Kidney glomerular epithelial cell (primary cell): ENCODE data around the gene PRICKLE3.
A peak's percentile ranks its signal among the peaks of the same experiment; 100 is the strongest.

Source experiments
- DNase-seq: peaks from one replicate; lab custom pipeline; 2025; lab: John Stamatoyannopoulos, UW

Gene PRICKLE3, protein sequence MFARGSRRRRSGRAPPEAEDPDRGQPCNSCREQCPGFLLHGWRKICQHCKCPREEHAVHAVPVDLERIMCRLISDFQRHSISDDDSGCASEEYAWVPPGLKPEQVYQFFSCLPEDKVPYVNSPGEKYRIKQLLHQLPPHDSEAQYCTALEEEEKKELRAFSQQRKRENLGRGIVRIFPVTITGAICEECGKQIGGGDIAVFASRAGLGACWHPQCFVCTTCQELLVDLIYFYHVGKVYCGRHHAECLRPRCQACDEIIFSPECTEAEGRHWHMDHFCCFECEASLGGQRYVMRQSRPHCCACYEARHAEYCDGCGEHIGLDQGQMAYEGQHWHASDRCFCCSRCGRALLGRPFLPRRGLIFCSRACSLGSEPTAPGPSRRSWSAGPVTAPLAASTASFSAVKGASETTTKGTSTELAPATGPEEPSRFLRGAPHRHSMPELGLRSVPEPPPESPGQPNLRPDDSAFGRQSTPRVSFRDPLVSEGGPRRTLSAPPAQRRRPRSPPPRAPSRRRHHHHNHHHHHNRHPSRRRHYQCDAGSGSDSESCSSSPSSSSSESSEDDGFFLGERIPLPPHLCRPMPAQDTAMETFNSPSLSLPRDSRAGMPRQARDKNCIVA

DNA sequence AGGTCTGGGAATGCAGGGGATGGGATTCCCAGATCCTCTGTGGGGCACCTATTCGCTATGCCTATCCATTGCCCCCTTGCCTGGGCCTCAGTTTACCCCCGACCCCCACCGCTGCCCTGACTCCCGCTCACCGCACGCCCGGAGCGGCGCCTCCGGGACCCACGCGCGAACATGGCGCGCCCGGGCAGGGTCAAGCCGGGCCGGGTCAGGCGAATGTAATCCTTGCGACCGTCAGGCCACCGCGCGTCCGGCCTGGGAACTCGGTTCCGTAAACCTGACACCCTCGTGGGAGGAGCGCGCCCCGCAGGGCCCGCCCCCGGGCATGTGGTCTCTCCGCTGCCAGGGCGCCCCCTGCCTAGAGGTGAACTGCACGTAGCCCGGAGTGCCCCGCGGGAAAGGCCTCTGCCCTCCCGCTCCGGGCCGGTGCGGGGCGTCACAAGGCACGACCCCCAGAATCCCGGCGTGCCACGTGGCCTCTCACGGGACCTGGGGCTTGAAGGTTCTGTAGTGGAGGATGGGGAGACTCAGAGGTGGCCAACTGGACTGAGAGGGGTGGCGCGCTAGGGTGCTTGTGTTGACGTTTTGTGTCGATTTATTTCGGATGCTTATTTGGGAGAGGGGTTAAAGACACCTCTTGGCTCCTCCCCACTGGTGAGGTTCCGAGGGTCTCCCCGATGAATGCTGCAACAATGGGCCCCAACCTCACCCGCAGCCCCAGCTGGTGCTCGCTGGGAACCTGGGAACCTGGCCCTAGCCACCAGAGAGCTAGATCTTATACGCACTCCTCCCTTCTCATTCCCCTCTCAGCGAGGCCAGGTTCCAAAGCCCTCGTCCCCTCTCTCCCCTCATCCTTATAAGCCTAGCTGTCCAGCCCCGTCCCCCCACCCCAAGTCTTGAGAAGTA lies at the start of gene PRICKLE3:
Gene PRICKLE3 (minus strand): TSS at position 249 of the 903 bp plus-strand sequence. CDS start 76 bp downstream, at position 173.
- DNase-seq, result peak; percentile 5

DNA sequence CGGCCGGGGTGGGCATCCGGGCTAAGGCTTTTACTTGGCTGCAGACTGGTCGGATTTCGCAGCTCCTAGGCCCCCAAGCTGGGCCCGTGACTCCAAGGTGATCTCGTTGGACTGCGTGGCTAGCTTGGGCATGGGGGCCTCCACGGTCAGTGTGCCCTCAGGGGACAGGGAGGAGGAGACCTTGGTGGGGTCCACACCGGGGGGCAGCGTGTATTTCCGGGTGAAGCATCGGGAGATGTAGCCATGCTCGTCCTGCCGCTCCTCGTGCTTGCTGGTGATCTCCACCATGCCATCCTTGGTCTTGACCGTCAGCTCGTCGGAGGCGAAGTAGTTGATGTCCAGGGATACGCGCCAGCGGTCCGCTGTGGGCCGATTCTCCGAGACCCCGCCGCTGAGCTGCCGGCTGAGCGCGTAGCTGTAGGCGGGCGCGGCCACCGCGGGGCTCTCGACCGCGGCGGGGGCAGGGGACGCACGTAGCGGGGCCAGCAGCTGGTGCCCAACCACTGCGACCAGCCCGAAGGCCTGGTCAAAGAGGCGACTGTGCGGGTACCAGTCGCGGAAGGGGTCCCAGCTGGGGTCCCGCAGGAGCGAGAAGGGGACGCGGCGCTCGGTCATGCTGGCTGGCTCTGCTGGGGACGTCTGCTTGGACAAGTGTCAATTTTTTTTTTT lies 47.8 kb upstream of the PRICKLE3 start:
- no peak for DNase-seq

DNA sequence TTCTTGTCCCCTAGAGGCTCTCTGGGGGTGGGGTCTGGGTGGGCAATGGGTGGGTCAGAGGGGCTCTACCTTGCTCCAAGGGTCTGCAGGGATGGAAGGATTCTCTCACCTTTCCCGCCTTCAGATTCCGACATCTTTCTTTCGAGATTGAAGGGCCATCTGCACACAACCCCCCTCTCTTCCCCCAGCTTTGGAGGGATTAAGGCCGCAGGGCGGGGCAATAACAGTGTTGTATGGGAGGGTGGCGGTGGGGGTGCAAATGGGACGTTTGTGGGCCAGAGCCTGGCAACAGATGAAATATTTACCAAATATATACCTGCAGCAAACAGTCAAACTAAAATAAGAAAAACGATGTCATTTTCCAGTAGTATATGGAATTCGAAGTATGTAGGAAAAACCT lies 47.0 kb upstream of the PRICKLE3 start, which contains the start of gene CACNA1F:
Gene CACNA1F (minus strand): TSS at position 165 of the 400 bp plus-strand sequence. CDS start 31 bp downstream, at position 134.
- no peak for DNase-seq

DNA sequence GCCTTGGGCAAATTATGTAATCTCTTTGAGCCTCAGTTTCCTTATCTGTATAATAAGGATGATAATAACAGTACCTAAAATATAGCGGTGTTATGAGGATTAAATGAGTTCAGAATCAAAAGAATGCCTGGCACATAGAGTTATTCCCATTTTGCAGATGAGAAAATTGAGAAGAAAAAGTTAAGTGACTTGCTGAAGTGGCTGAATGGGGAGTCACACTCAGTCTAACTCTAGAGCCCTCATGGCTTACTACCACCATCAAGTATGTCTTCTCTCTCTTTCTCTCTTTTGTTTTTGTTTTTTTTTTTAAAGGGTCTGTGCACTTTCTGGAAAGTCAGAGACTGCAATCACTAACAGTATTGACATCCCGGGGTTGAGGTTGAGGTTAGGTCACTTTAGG lies 46.4 kb upstream of the PRICKLE3 start:
- DNase-seq, result no peak

DNA sequence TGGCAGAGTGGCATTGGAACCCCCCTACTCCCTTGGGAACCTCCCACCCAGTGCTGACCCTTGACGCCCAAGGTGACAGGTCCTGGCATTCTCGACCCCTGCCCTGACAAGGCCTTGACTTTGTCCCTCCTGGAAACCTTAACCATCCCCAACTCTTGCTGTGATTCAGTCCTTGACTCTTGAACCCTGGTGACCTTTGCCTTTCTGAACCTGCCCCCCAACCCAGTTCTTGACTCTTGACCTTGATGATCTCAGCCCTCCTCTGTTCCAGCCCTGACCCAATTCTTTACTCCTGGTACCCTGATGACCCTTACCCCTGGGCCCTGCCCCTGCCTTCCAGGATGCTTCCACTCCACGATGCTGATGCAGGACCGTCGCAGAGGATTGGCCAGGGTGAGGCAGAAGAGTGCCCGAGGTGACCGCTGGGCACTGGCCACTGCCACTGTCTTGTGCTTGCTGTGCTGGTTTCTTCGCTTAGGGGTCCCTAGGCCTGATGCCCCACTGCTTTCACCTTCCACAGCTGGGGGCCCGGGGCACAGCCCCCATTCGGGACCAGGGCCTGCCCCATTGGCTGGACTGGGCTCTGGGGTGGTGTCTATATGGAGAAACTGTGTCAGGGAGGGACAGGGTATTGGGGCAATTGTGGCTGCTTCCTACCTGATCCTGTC lies 45.3 kb upstream of the PRICKLE3 start:
- no peak for DNase-seq

DNA sequence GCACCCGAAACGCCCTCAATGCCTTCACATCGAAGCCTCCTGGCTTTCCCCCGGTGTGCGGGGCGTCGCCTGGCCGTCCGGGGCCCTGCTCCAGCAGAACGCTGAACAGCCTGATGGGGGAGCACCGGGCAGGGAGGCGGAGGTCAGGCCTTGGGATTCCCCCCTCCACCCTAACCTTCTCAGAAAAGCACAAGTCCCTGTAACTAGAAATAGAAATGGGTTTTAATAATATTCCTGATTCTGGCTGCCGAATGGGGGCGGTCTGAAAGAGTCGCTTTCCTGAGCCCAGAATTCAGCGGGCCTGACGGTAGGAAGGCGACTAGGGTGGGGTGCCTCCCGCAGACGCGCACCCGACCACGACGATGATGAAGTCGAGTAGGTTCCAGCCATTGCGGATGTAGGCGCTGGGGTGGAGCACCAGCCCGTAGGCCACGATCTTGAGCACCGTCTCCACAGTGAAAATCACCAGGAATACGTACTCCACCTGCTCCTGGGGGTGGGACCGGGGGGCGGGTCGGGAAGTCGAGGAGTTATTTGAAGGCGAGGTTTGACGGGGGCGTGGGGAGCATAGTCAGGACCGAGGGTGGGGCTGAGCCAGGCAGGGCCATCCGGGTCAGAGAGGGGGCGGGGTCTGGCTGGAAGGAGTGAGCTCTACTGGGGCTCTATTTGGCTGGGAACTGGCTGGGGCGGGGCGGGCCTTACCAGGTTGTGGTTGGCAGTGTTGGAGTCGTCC lies 44.5 kb upstream of the PRICKLE3 start:
- no peak for DNase-seq

DNA sequence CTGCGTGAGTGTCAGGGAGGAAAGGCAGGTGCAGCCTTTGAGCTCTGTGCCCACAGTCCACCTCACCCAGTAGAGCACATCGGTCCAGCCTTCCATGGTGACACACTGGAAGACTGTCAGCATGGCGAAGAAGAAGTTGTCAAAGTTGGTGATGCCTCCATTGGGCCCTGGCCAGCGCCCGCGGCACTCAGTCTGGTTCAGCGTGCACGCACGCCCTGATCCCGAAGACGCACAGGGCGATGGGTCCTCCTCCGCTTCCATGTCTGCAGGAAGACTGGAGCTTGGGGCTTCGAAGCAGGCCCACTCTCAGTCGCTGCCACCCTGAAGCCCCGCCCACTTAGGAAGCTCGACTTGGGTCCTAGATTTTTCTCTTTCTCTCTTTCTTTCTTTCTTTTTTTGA lies 42.0 kb upstream of the PRICKLE3 start:
- no peak for DNase-seq

DNA sequence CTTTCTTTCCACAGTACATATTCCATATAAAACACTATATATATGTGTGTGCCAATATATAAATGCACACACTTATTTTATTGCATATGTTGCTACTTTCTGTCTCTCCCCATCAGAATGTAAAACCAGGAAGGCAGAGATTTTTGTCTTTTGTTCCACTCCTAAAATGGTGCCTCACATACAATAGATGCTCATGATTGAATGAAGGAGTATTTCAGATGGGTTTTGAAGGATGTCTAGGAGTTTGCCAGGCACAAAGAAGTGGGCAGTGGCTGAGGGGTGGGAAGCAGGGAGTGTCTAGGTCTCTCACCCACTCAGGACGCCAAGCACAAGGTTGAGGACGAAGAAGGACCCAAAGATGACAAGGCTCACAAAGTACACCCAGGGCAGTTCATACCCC lies 41.6 kb upstream of the PRICKLE3 start:
- no peak for DNase-seq

DNA sequence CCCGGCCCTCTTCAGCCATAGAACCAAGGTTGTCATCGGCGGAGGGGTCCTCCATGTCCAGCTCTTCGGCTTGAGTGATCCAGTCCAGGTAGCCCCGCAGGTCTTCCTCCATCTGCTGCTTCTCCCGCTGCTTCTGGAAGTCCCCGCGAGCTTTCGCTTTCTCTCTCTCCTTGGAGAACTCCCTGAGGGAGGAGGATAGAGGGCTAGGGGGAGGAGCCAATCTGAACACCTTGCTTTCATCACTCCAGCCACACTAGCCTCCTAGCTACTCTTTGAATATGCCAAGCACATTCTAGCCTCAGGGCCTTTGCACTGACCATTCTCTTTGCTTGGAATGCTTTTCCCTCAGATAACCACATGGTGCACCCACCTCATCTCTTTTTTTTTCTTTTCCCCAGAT lies 40.8 kb upstream of the PRICKLE3 start:
- no peak for DNase-seq

DNA sequence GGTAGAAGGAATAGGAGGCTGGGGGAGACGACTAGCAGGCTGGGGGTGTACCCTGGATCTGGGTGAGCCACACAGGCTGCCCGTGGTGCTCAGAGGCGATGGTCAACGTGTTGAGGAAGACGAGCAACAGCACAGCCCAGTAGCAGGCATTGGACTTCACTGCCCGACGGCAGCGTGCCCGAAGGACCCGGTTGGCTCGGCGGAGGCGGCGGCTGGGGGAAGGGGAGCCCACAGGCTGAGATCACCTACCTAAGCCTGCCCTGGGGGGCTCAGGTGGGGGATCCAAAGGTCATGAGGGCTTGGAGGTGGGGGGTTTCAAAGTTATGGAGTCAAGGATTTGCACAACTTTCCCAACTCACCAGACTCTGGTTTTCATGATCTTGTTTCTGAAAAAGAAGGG lies 39.7 kb upstream of the PRICKLE3 start:
- no peak for DNase-seq

DNA sequence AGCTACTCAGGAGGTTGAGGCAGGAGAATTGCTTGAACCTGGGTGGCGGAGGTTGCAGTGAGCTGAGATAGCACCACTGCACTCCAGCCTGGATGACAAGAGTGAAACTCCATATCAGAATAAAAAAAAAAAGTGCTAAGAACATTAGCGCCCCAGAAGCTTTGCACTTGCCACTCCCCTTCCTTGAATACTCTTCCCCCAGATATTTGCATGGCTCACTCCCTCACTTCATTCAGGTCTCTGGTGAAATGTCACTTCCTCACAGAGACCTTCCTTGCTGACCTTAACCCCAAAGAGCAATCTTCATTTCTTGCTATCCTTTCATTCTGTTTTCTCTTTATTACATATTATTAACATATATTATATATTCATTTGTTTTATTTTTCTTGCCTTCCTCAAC lies 35.7 kb upstream of the PRICKLE3 start:
- DNase-seq, result no peak

DNA sequence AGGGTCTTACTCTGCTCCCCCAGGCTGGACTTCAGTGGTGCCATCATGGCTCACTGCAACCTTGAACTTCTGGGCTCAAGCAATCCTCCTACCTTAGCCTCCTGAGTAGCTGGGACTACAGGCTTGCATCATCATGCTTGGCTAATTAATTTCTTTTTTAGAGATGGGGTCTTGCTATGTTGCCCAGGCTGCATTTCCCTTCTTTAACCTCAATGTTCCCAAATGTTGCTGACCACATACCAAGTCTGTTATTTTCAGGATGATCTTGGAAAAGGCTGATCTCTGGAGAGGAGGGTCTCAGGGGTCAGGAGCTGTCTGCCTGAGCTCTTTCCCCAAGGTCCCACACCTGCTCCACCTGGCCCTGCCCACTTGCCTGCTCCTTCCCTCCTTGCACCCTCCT lies 33.9 kb upstream of the PRICKLE3 start:
- no peak for DNase-seq

DNA sequence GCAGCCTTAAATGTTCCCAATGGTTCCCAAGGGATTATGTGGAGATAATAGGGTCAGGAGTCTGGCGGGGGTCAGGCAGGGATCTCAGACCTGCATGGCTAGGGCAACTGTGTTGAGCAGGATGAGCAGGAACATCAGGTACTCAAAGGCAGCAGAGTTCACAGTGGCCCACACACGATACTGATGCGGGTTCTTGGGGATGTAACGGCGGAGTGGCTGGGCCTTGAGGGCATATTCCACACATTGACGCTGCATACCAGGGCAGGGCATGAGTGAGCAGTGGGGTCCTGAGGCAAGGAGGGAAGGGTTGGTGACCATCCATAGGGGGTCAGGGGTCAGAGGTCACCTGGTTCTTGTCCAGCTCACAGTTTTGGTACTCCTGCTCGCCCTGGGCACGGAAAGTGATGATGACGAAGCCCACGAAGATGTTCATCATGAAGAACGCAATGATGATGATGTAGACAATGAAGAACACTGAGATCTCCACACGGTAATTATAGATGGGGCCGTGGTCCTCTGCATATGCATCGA lies 28.9 kb upstream of the PRICKLE3 start:
- no peak for DNase-seq

DNA sequence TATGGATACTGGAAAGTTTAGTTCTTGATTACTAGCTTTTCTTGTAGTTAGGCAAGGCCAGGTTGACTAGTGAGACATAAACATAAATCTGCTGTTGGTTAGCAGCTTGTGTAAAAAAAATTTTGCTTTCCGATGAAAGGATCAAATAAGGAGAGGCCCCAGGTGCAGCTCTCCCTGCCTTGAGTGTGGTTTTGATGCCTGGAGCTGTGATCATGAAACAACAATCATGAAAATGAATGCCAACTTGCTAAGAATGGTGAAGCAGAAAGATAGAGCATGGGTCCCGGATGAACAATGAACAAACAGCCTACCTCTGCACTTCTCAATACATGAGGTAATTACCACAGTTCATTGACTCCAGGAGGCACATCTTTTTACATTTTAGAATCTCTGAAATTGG lies 28.2 kb upstream of the PRICKLE3 start:
- DNase-seq, result no peak

DNA sequence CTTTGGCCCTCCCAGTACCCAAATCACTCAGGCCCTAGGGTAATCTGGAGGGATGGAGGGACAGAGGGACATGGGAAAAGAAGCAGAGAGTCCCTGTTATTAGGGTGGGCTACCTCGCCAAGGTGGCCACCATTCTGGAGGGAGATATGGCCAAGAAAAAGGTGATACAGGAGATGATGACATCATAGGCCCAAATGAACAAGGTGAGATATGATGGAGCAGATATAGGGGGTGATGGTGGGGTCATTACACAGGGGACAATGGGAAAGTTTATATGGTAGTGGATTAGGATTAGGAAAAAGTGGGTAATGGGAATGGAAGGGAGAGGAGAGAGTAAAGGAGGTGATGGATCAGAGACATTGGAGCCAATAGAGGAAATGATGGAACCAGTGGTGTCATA lies 26.7 kb upstream of the PRICKLE3 start:
- DNase-seq, result no peak

DNA sequence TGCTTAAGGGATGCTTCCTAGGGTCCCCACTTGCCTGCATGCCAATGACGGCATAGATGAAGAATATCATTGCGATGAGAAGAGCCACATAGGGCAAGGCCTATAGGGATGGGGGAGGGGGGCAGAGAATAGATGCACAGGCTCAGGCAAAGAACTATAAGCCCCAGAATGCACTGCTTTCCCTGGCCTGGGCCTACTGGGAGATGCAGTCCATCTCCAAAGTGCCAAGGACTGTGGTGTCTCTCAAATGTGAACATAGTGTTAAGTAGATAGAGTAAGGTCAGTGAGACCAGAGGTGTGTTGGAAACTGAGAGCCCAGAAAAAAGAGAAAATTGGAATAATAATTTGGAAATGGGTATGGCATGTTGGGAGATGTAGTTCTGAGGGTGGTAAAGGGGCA lies 26.0 kb upstream of the PRICKLE3 start:
- no peak for DNase-seq

DNA sequence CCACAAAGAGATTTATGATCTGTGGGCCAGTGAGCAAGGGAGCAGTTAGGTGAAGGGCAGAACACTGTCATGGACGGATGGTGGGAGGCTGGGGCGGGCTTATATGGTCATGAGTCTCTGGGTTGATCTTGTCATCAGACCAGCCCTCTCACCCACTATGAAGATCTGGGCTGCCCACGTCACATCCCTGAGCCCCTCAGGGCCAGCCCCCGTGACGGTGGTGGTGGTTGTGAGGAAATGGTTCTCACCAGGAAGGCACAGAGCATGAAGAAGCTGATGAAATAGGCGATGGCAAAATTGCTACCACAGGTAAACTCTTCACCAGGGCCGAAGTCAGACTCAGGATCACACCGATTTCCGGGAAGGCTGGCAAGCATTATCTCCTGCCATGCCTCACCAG lies 24.9 kb upstream of the PRICKLE3 start:
- DNase-seq, result no peak

DNA sequence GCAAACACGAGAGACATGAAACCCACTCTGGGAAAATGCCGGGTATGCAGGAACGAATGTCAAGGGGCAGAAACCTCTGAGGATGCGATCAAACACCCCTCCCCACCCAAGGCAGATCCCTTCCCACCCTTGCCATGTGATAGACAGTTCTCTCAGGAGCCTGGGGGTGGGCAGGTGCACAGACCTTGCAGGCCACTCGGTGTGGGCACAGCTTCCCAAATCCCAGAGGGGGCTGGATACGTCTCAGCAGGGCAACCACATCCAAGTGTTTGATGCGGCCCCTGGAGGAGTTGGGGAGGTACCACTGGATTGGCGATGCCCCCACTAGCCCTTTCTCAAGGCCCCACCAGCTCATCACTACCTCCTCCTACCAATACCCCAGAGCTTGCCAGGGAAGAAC lies 24.2 kb upstream of the PRICKLE3 start:
- DNase-seq, result no peak

DNA sequence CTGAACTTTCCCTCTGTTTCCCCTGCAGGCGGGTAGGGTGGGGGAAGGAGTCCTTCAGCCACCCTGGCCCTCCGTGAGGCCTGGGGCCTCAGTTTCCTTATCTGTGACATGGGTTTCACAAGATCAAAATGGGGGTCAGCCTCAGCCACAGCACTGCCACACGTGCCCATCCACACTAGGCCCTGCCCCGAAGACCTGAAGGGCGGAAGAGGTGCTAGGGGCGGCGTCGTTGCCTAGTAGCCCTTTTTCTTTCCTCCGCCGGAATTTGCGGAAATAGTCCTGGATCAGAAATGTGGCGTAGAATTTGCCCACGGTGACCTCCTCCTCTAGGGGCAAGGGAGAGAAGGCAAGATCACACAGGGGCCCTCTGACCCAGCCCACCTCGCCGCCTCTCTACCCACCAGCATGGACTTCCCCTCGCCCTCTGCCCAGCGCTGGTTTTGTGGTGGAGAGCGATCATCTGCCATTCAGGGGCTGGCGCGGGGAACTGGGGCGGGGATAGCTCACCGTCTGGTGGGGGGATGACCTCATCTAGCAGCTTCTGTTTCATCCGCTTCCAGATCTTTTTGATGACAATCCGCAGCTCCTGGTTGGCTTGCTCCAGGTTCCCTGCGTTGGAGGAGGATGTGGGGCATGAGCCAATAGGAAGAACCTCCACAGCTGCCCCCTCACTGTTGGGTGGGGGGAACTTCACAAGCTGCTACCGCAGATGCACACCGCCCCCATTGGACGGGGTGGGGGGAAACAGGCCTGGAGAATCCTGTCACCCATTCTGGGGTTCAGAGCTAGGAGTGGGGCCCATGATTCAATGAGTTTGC lies 23.5 kb upstream of the PRICKLE3 start:
- no peak for DNase-seq

DNA sequence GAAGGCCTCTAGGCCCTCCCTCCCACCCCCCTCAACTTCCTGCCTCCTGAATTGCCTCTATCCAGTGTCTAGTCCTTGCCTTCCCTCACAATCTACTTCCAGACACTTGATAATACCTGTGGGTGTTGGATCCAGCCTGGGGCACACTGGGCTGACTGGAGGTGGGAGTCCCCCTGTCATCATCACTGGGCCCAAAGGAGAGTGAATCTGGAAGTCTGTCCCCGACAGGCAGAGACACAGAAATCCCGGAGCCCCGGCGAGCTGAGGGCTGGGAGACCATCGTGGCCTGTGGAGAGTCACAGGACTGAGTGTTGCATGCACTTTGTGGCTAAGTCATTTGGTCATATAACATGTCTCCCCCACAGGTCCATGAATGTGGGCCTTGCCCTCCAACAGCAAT lies 22.2 kb upstream of the PRICKLE3 start:
- DNase-seq, result no peak
